ENCODE measurements around the gene AFF2.
"Not testable (repeated sequence)": the region's sequence is repeated elsewhere in the genome, so short reads cannot be mapped to it uniquely, and the experiment has no call there.

Gene AFF2

GRCh38 chrX:148662014-148662413 lies 161.6 kb downstream of the AFF2 start:
- no peaks in the 10 kb centered on the region for H3K27me3 ChIP-seq
- no peaks in the 10 kb centered on the region for H3K36me3 ChIP-seq
- no peak for TF ChIP-seq CTCF (IDR thresholded peaks at IDR 0.05)

GRCh38 chrX:148664171-148664570 lies 163.8 kb downstream of the AFF2 start:
- Histone ChIP-seq H3K27me3 (no peaks in the 10 kb centered on the region), H3K4me1 (ENCODE audit: control insufficient read depth in 1 of 2, insufficient read depth in 1 of 2, low read depth in 1 of 2, low read length in 1 of 2) (no peaks in the 10 kb centered on the region), H3K9me3 (no peaks in the 10 kb centered on the region), H3K27ac (no peak overlapping the region), H3K36me3 (no peaks in the 10 kb centered on the region), H3K4me3 (ENCODE audit: low read depth in 1 of 2, low read length in 1 of 2) (no peak overlapping the region)
- TF ChIP-seq CTCF (IDR thresholded peaks at IDR 0.05) = no peak

More at GRCh38 chrX:148662014-148662413, 161.6 kb downstream of the AFF2 start:
- Histone ChIP-seq H3K9me3 (no peaks in the 10 kb centered on the region), H3K4me3 (ENCODE audit: low read depth in 1 of 2, low read length in 1 of 2) (no peak overlapping the region), H3K4me1 (ENCODE audit: control insufficient read depth in 1 of 2, insufficient read depth in 1 of 2, low read depth in 1 of 2, low read length in 1 of 2) (peaks cover 11 to 14% of the 10 kb centered on the region in 2 experiments), H3K27ac (no peak overlapping the region)

- Histone ChIP-seq H3K27me3 (no peaks in the 10 kb centered on the region), H3K9me3 (no peaks in the 10 kb centered on the region), H3K36me3 (no peaks in the 10 kb centered on the region), H3K27ac (no peak overlapping the region), H3K4me1 (ENCODE audit: control insufficient read depth in 1 of 2, insufficient read depth in 1 of 2, low read depth in 1 of 2, low read length in 1 of 2) (no peaks in the 10 kb centered on the region), H3K4me3 (ENCODE audit: low read depth in 1 of 2, low read length in 1 of 2) (no peak overlapping the region)
- TF ChIP-seq CTCF (IDR thresholded peaks at IDR 0.05) = no peak
Observed at GRCh38 chrX:148664995-148665394, 164.6 kb downstream of the AFF2 start.

GRCh38 chrX:148669175-148669574 lies 168.8 kb downstream of the AFF2 start:
- not testable (repeated sequence) for H3K36me3 ChIP-seq; H3K4me1 ChIP-seq (ENCODE audit: control insufficient read depth in 1 of 2, insufficient read depth in 1 of 2, low read depth in 1 of 2, low read length in 1 of 2); H3K4me3 ChIP-seq (ENCODE audit: low read depth in 1 of 2, low read length in 1 of 2); H3K27ac ChIP-seq; H3K27me3 ChIP-seq; H3K9me3 ChIP-seq

DNA sequence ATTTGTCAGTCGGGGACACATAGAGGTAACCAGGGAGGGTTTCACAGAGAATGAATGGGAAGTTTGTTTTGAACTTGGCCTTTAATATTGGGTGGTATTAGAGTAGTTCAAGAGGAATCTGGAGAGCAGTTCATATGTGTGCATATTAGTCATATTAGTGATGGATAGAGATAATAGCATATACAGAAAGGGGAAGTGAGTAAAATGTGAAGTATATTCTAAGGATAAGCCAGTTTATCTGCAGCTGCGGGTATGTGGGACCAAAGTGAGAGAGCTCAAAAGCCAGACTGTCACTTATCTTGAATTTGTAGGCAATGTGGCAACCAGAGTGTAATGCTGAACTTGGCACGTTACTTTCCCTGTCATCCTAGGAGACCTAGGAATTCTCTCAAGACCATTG lies 169.9 kb downstream of the AFF2 start:
- no peak for TF ChIP-seq CTCF (IDR thresholded peaks at IDR 0.05)
- Histone ChIP-seq H3K27ac (no peak overlapping the region), H3K9me3 (no peaks in the 10 kb centered on the region), H3K27me3 (no peaks in the 10 kb centered on the region), H3K36me3 (no peaks in the 10 kb centered on the region), H3K4me3 (ENCODE audit: low read depth in 1 of 2, low read length in 1 of 2) (no peak overlapping the region), H3K4me1 (ENCODE audit: control insufficient read depth in 1 of 2, insufficient read depth in 1 of 2, low read depth in 1 of 2, low read length in 1 of 2) (no peaks in the 10 kb centered on the region)

DNA sequence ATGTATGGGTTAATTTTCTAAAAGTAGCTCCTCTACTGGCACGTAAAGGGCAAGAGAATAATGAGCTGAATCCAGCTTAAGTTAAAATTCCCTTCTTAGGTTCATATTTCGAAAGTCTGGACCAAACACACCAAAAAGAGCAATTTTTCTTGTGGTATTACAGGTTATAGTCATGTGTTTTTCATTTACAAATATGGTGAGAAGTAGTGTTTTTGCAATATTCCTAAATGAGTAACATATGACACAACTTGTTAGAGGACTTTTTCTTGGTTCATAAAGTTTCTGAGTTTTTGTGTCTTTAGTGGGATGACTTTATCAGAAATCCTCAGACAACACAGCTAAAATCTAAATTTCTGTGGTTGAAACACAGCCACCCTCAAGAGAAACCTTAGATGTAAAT lies 172.1 kb downstream of the AFF2 start:
- H3K4me1 ChIP-seq (ENCODE audit: control insufficient read depth in 1 of 2, insufficient read depth in 1 of 2, low read depth in 1 of 2, low read length in 1 of 2) = no peaks in the 10 kb centered on the region
- no peak overlapping the region for H3K4me3 ChIP-seq (ENCODE audit: low read depth in 1 of 2, low read length in 1 of 2)
- H3K9me3 ChIP-seq = no peaks in the 10 kb centered on the region
- H3K27ac ChIP-seq = no peak overlapping the region
- H3K27me3 ChIP-seq = no peaks in the 10 kb centered on the region
- TF ChIP-seq CTCF (IDR thresholded peaks at IDR 0.05) = no peak
- H3K36me3 ChIP-seq = no peaks in the 10 kb centered on the region
